GM19395 (cell line): Measurements from ENCODE around the gene PEMT.
"Not testable (repeated sequence)": the region's sequence is repeated elsewhere in the genome, so short reads cannot be mapped to it uniquely, and the experiment has no call there.

Source experiments
- ATAC-seq: cut with Tn5 transposase; IDR thresholded peaks from one replicate; pipeline ENCODE4 v1.9.1; 2021; ENCODE audit warnings: mild to moderate bottlenecking, moderate library complexity; ENCODE audit not compliant: unreplicated experiment

Gene PEMT, protein sequence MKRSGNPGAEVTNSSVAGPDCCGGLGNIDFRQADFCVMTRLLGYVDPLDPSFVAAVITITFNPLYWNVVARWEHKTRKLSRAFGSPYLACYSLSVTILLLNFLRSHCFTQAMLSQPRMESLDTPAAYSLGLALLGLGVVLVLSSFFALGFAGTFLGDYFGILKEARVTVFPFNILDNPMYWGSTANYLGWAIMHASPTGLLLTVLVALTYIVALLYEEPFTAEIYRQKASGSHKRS

GRCh38 chr17:17591355-17592298, at the start of gene PEMT:
Gene PEMT (minus strand): TSS chr17:17591708. CDS start chr17:17591626, 82 bp downstream.
- peak; percentile 96 for ATAC-seq

DNA sequence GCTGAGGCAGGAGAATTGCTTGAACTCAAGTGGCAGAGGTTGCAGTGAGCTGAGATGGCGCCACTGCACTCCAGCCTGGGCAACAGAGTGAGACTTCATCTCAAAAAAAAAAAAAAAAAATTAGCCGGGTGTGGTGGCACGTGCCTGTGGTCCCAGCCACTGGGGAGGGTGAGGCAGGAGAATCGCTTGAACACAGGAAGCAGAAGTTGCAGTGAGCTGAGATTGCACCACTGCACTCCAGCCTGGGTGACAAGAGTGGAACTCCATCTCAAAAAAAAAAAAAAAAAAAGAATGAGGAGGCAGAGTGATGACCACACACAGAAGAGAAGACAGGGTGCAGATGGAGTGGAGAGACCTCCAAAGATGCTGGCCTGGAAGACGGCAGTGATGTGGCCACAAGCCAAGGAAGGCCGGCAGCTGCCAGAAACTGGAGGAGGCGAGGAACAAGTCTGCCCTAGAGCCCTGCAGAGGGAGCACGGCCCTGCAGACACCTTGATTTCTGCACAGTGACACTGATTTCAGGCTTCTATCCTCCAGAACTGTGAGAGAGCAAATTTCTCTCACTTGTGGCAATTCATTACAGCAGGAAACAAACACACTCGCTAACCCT, 48.3 kb upstream of the PEMT start:
- ATAC-seq: not testable (repeated sequence)

DNA sequence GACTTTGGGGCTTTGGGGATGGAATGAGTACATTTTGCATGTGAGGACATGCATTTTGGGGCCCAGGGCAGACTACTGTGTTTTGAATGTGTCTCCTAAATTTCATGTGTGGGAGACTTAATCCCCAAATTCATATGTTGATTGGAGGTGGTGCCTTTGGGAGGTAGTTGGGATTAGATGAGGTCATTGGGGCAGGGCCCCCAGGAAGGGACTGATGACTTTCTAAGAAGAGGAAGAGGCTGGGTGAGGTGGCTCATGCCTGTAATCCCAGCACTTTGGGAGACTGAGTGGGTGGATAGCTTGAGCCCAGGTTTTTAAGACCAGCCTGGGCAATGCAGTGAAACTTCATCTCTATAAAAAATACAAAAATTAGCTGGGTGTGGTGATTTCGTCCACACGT, 47.0 kb upstream of the PEMT start:
- ATAC-seq: no peak

DNA sequence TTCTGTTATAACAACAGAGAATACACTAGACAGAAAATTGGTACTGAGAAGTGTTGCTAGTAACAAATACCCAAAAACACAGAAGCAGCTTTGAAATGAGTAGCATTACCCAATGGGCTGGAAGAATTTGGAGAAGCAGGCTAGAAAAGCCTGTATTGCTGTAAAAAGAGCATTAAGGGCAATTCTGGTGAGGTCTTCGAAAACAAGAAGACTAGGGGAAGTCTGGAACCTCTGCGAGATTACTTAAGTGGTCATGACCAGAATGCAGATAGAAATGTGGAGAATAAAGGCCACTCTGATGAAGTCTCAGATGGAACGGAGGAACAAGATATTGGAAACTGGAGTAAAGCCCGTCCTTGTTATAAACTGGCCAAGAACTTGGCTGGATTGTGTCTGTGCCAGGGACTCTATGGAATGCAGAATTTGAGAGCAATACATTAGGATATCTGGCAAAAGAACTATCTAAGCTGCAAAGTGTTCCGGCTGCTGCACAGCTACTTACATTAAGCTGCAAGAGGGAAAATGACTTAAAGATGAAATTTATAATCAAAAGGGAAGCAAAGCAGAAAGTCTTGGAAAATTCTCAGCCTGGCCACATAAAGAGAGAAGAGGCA, 44.9 kb upstream of the PEMT start:
- no peak for ATAC-seq

DNA sequence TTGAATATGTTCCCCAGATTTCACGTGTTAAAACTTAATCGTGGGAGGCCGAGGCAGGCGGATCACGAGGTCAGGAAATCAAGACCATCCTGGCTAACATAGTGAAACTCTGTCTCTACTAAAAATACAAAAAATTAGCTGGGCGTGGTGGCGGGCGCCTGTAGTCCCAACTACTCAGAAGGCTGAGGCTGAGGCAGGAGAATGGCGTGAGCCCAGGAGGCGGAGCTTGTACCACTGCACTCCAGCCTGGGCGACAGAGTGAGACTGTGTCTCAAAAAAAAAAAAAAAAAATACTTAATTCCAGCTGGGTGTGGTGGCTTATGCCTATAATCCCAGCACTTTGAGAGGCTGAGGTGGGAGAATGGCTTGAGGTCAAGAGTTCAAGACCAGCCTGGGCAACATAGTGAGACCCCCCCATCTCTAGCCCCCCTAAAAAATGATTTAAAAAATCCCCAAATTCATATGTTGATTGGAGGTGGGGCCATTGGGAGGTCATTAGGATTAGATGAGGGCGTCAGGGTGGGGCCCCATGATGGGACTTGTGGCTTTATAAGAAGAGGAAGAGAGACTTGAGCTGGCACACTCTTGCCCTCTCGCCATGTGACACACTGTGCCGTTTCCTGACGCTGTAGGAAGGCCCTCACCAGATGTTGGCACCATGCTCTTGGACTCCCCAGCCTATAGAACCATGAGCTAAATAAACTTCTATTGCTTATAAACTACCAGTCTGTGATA, 44.2 kb upstream of the PEMT start:
- ATAC-seq: not testable (repeated sequence)

- ATAC-seq: no peak
Measured at GRCh38 chr17:17635126-17635525, 43.6 kb upstream of the PEMT start.

DNA sequence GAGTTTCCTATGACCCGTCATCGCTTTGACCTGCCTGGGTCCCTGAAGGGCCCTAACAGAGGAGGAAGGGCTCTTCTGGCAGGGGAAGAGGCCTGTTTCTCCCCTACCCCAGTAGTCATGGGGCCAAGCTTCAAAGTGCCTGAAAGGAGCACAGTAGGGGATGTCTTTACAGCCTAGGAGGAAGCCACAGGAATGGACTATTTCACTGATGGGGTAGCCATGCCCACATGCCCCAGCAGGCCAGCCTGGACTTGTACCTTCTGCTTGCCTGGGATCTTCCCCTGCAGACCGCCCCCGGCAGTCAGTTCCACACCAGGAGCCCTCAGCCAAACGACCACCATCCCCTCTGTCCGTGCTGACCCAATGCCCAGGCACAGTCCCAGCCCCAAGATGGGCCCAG, 41.8 kb upstream of the PEMT start:
- no peak for ATAC-seq

DNA sequence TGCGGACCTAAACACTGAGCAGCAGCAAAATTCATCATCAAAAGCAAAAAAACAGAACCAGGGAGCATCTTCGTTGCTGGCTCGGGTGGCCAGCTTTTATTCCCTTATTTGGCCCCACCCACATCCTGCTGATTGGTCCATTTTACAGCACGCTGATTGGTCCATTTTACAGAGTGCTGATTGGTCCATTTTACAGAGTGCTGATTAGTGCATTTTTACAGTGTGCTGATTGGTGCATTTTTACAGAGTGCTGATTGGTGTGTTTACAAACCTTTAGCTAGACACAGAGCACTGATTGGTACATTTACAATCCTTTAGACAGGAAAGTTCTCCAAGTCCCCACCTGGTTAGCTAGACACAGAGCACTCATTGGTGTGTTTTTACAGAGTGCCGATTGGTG, 41.2 kb upstream of the PEMT start:
- not testable (repeated sequence) for ATAC-seq

- ATAC-seq: no peak
Measured at GRCh38 chr17:17628388-17629008, 37.0 kb upstream of the PEMT start.

DNA sequence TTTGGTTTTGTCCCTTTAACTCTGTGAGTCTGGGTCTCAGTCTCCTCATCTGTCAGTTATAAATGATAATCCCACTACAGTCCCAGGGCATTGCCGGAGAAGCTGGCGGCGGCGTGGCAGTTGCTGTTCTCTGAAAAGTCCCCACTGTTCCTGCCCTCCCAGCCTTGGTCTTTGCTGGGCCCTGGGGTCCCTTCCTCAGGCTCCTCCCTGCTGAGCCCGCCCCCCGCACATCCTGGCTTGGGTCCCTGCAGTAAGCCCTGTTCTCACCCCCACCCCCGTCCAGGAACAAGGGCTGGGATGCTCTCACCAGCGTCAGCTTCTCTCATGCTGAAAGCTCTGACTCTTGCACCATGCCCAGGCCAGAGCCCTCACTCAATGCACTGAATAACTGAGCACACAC, 35.3 kb upstream of the PEMT start:
- ATAC-seq: no peak

DNA sequence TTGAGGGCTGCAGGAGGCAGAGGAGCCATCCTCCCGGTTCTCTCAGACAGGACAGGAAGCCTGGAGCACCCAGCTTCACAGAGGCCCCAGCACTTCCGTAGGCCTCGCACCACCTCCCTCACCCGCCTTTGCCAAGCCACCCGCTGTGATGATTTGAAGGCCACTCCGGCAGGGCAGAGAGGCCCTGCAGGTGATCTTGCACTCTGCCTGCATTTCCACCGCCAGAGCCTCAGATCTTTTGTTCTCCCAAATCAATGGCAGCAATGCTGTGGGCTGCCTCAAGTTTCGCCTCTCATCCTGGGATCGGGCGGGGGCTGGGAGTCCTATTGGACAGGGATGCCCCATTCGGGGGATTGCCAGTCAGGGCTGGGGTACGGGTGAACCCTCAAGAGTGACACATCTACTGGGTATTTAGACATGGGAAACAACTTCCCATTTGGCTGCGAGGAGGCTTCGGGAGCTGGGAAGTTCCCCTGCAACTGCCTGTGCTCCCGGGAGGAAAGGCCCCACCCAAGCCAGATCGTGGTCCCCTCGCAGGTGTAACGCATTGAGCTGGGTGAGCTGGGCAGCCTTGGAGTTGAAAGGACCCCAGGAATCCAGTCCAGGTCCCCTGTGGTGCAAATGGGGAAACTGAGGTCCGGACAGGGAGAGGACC, 34.8 kb upstream of the PEMT start:
- no peak for ATAC-seq

- ATAC-seq: no peak
Measured at GRCh38 chr17:17624741-17625140, 33.2 kb upstream of the PEMT start.

GRCh38 chr17:17623904-17624303, 32.4 kb upstream of the PEMT start:
- ATAC-seq: no peak

GRCh38 chr17:17621254-17621653, 29.7 kb upstream of the PEMT start:
- no peak for ATAC-seq

DNA sequence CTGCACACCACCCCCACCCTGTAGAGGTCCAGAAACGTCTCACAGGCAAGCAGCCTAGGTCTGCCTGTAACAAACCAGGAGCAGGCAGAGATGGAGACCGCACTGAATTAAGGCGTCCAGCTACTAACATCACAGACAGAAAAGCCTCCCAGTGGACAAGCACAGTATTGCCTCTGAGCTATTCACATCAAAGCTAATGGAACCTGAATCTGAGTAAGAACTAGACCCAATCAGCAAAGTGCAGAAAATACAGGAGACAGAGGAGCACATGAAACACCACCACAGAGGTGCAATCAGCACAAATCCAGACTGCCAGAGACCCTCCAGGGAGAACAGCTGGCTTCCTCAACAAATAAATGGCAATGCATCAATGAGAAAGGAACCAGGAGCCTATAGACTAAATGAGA, 22.2 kb upstream of the PEMT start:
- no peak for ATAC-seq

DNA sequence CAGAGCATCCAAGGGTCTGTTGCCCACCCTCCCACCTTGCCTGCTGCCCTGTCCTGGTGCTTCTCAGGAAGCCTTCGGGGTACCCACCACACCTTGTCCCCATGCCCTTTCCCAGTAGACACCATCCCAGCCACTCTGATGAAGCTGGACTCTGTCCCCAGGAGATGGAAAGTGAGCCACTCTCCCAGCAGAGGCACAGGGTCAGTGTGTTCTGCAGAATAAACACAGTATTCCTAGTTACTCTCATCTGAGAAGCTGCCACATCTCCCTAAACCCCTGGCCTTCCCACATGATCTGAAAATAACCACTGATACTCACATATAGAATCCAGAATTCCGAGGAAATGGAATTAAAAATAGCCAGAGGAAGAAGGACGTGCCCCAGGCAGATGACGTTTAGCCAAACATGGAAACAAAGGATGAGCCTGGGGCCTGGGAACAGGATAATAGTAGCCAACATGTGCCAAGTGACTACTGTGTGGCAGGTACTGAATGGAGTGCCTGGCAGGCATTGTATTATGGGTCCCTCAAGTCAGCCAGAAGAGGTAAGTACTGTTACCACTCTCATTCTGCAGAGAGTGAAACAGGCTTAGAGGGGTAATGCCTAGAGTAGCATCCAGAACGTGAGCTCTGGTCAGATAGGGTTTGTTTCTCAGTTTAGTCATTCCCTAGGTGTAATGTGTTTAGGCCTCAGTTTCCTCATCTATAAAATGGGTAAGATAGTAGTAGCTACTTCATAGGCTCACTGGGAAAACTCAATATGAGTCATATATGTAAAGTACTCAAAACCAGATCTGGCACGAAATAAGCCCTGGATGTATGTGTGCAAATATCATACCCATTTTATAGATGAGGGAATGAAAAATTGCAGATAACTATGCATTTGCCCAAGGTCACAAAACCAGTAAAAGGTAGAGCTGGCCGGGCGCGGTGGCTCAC, 20.8 kb upstream of the PEMT start:
- no peak for ATAC-seq

- no peak for ATAC-seq
Measured at GRCh38 chr17:17609121-17609520, 17.6 kb upstream of the PEMT start.

DNA sequence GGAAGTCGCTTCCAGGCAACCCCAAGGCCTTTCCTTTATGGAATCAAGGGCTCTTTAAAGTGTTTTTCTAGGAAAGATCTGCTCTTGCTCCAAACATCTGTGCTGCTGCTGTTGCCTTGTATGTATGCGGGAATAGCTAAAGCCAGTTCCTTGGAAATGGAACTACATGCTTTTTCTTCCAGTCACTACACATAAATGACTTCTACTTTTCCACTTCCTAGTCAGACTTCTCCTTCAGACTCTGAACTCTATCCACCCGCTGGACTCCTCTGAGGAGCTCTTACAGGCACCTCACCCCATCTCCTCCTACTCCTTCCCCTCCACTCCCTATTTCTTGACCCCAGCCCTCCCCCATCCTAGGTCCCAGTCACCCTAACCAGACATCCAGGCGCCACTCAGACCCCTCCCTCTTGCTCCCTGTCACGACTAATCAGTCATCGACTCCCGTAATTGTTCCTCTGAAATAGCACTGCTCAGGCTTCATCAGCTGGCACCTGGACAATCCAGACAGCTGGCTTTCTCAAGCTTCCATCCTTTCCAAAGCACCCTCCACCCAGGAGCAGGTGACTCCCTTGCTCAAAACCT, 15.0 kb upstream of the PEMT start:
- no peak for ATAC-seq
